ENCODE results near the gene POC1A.

Gene POC1A

GRCh38 chr3:52120556-52121463, 33.4 kb downstream of the POC1A start:
- ChIA-PET POLR2A (no interaction called here), CTCF (interaction anchor here (0.7 to 10.4 kb wide), 14 partner anchors 10 to 177 kb away, joined by 3 to 123 read pairs (median 5); partner anchors contain the start of genes ABHD14B and DUSP7)
- DNase-seq (ENCODE audit: extremely low spot score) = no peak
- no peak for TF ChIP-seq CTCF (IDR thresholded peaks at IDR 0.05; ENCODE audit: control extremely low read depth, extremely low read depth, low read depth, missing control alignments)

- no peak for DNase-seq (ENCODE audit: extremely low spot score)
- TF ChIP-seq CTCF (IDR thresholded peaks at IDR 0.05; ENCODE audit: control extremely low read depth, extremely low read depth, low read depth, missing control alignments) = no peak
- POLR2A ChIA-PET = no interaction called here
- CTCF ChIA-PET = interaction anchor here (0.8 to 10.4 kb wide), 6 partner anchors 11 to 117 kb away, joined by 3 to 123 read pairs (median 32); partner anchors contain the start of gene DUSP7
Measured at GRCh38 chr3:52119826-52120225, 34.4 kb downstream of the POC1A start.

- POLR2A ChIA-PET = no interaction called here
- CTCF ChIA-PET = interaction anchor here (1.0 to 10.4 kb wide), 7 partner anchors 10 to 816 kb away, joined by 3 to 123 read pairs (median 10); partner anchors contain the start of gene DUSP7
- no peak for DNase-seq (ENCODE audit: extremely low spot score)
- TF ChIP-seq CTCF (IDR thresholded peaks at IDR 0.05; ENCODE audit: control extremely low read depth, extremely low read depth, low read depth, missing control alignments) = no peak
Measured at GRCh38 chr3:52119099-52119498, 35.1 kb downstream of the POC1A start.

GRCh38 chr3:52118156-52118875, 35.9 kb downstream of the POC1A start:
- no peak for DNase-seq (ENCODE audit: extremely low spot score)
- ChIA-PET CTCF (interaction anchor here (1.0 to 10.4 kb wide), 7 partner anchors 9 to 817 kb away, joined by 3 to 123 read pairs (median 10); partner anchors contain the start of gene DUSP7), POLR2A (no interaction called here)
- no peak for TF ChIP-seq CTCF (IDR thresholded peaks at IDR 0.05; ENCODE audit: control extremely low read depth, extremely low read depth, low read depth, missing control alignments)

- ChIA-PET CTCF (interaction anchor here (1.7 to 10.4 kb wide), 5 partner anchors 9 to 115 kb away, joined by 4 to 123 read pairs (median 10); partner anchors contain the start of gene DUSP7), POLR2A (no interaction called here)
- DNase-seq (ENCODE audit: extremely low spot score) = no peak
- no peak for TF ChIP-seq CTCF (IDR thresholded peaks at IDR 0.05; ENCODE audit: control extremely low read depth, extremely low read depth, low read depth, missing control alignments)
Measured at GRCh38 chr3:52117537-52117936, 36.7 kb downstream of the POC1A start.

- no peak for DNase-seq (ENCODE audit: extremely low spot score)
- no peak for TF ChIP-seq CTCF (IDR thresholded peaks at IDR 0.05; ENCODE audit: control extremely low read depth, extremely low read depth, low read depth, missing control alignments)
- CTCF ChIA-PET = interaction anchor here (0.8 to 2.4 kb wide), 3 partner anchors 12 to 70 kb away, joined by 3 to 10 read pairs (median 3); no protein-coding TSS in a partner anchor
- POLR2A ChIA-PET = no interaction called here
Measured at GRCh38 chr3:52112056-52112455, 42.2 kb downstream of the POC1A start.
